H1 (cell line): ENCODE measurements around the gene NFKBIE. TPM values are rescaled to one million over a fixed set of nuclear protein-coding genes. Genes with fewer than 3 reads are reported as not detected.

Experiments
- CHD7 ChIP-seq: fragments of 300-600 bp; sonication (generic); IDR thresholded peaks from 2 replicates; pipeline ENCODE4 v1.7.1; 2012; ENCODE audit warnings: low read length, moderate library complexity, mild to moderate bottlenecking, inconsistent platforms; ENCODE audit not compliant: insufficient replicate concordance
- CTBP2 ChIP-seq: IDR thresholded peaks from 2 replicates; pipeline ENCODE4 v1.7.0; 2011; ENCODE audit warnings: borderline replicate concordance, mild to moderate bottlenecking, moderate library complexity, mixed read lengths, low read length; ENCODE audit not compliant: insufficient read depth, insufficient read length
- EZH2 ChIP-seq: fragments of 200-600 bp; sonication (generic); IDR thresholded peaks from 2 replicates; pipeline ENCODE4 v1.7.1; 2012; ENCODE audit warnings: low read depth, mild to moderate bottlenecking, moderate library complexity, low read length, inconsistent platforms; ENCODE audit not compliant: severe bottlenecking
- GTF2F1 ChIP-seq: IDR thresholded peaks from 2 replicates; pipeline ENCODE4 v1.6.1; 2012; ENCODE audit warnings: low read depth, low read length, improper control_type of control experiment, borderline replicate concordance
- KDM4A ChIP-seq: IDR thresholded peaks from one replicate; pipeline ENCODE4 v1.7.1; 2012; ENCODE audit warnings: low read depth, mild to moderate bottlenecking, moderate library complexity, low read length, inconsistent platforms; ENCODE audit not compliant: severe bottlenecking
- NANOG ChIP-seq: IDR thresholded peaks from 2 replicates; pipeline ENCODE4 v1.6.1; 2011; ENCODE audit warnings: low read length, low read depth, mild to moderate bottlenecking, inconsistent platforms; ENCODE audit not compliant: insufficient read depth, poor library complexity, severe bottlenecking
- RBBP5 ChIP-seq: IDR thresholded peaks from 2 replicates; pipeline ENCODE4 v1.7.1; 2012; ENCODE audit warnings: low read depth, mild to moderate bottlenecking, inconsistent platforms, low read length, moderate library complexity, borderline replicate concordance
- SIN3A ChIP-seq, 2 experiments: IDR thresholded peaks in 1 of 2; conservative IDR thresholded peaks in 1 of 2; 2 replicates each; pipeline ENCODE4 v1.6.1; 2011 to 2012; ENCODE audit warnings: low read length in 2 of 2, improper control_type of control experiment in 1 of 2, low read depth in 1 of 2, mild to moderate bottlenecking in 1 of 2
- polyA plus RNA-seq, 7 experiments: library from polyadenylated mRNA; depleted of rRNA in 3 of 7; stranded (reverse) in 5 of 7; unstranded in 2 of 7; fragments of >200 nt in 5 of 7; fragments of 200-250 nt in 2 of 7; gene quantifications; 1 replicate in 5 of 7; 2 replicates in 1 of 7; 4 replicates in 1 of 7; pipeline versions ENCODE4 v1.2.1 to v1.2.3, GENCODE V29; 2011 to 2013; ENCODE audit warnings: missing spikeins in 2 of 7, mixed read lengths in 2 of 7
- total RNA-seq: library from RNA; stranded (reverse); fragmentation: NEBNext Ultra II Directional; extraction: Animal tissue kit (Norgen Biotek cat#: 25700); gene quantifications from 2 replicates; pipeline ENCODE4 v1.2.1, GENCODE V29; 2021

The NFKBIE gene
- total and polyA plus RNA-seq, 2 of the 8 experiments (the other 6 are each of a cell fraction or from before 2014, with no cell fraction given) = 13.5 to 19.2 TPM

- TF ChIP-seq RBBP5 (no peak), GTF2F1 (no peak), NANOG (no peak), CHD7 (no peak), EZH2 (no peak), CTBP2 (no peak), SIN3A (conservative IDR thresholded peaks at IDR 0.05 in 1 of 2, IDR thresholded peaks at IDR 0.05 in 1 of 2; ENCODE audit: low read depth in 1 of 2, low read length in 2 of 2) (0 out of 4 replicates have a peak, but pooled peaks of 1 of the 2 experiments have one; percentile 33), KDM4A (no peak)
These were observed 39.2 kb upstream of the NFKBIE start (continued) for GRCh38 chr6:44304282-44305199.
